Neutrophil (primary cell): ENCODE data around the gene EMILIN1.

ENCODE experiments used
- H3K27ac ChIP-seq: fragments of 200-600 bp; sonication (generic); 2 replicates; pipeline ENCODE4 v1.5.1; 2016; ENCODE audit warnings: mild to moderate bottlenecking, moderate library complexity
- H3K27me3 ChIP-seq: fragments of 200-600 bp; sonication (generic); 2 replicates; pipeline ENCODE4 v1.6.0; 2016; ENCODE audit warnings: mild to moderate bottlenecking
- H3K36me3 ChIP-seq: fragments of 200-600 bp; sonication (generic); 2 replicates; pipeline ENCODE4 v1.5.1; 2017
- H3K4me1 ChIP-seq, 2 experiments: fragments of 200-600 bp in 1 of 2; sonication (generic) in 1 of 2; 1 replicate in 1 of 2; 2 replicates in 1 of 2; pipeline versions ENCODE4 v1.5.1 to v1.6.1; 2013 to 2016; ENCODE audit warnings: low read depth in 1 of 2, low read length in 1 of 2, mild to moderate bottlenecking in 1 of 2, moderate library complexity in 1 of 2; ENCODE audit not compliant: control insufficient read depth in 1 of 2, insufficient read depth in 1 of 2
- H3K4me3 ChIP-seq, 2 experiments: fragments of 200-600 bp in 1 of 2; sonication (generic) in 1 of 2; 1 replicate in 1 of 2; 2 replicates in 1 of 2; pipeline ENCODE4 v1.5.1; 2013 to 2016; ENCODE audit warnings: low read depth in 1 of 2, low read length in 1 of 2, mild to moderate bottlenecking in 1 of 2, moderate library complexity in 1 of 2
- H3K9me3 ChIP-seq: fragments of 200-600 bp; sonication (generic); 2 replicates; pipeline ENCODE4 v1.5.1; 2016
- TF ChIP-seq, protein P1 (sequence below): fragments of 200-600 bp; sonication (generic); IDR thresholded peaks from 2 replicates; pipeline ENCODE4 v1.5.1; 2016; ENCODE audit warnings: antibody characterized with exemption

The EMILIN1 gene

DNA sequence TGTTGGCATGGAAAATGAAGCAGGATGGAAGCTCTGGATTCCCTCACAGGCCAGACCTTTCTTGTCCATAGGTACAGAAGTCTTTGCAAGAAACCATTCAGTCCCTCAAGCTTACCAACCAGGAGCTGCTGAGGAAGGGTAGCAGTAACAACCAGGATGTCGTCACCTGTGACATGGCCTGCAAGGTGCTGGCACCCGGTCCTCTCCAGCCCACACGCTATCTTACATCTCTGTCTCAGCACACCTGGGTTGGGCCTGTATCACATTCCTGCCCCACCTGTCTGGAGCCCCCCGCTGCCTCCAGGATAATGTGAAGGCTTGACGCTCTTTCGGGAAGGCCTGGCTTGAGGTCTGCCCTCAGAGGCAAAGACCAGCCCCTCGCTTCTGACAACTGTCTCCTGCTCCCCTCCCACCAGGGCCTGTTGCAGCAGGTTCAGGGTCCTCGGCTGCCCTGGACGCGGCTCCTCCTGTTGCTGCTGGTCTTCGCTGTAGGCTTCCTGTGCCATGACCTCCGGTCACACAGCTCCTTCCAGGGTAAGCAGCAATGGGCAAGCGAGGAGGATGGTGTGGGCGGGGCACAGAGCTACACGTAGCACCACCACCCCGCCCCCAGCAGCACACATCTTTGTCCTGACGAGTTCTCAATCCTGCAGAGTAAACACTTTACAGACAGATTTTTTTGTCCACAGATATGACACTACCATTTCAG, 39.6 kb upstream of the EMILIN1 start:
- Histone ChIP-seq H3K36me3 (peaks cover 86% of the 10 kb centered on the region), H3K4me1 (peaks cover 4 to 6% of the 10 kb centered on the region in 2 experiments)

GRCh38 chr2:27039426-27039825, 39.0 kb upstream of the EMILIN1 start:
- H3K27me3 ChIP-seq = no peaks in the 10 kb centered on the region
- H3K27ac ChIP-seq = no peak overlapping the region
- H3K9me3 ChIP-seq = no peaks in the 10 kb centered on the region
- H3K4me3 ChIP-seq = no peak overlapping the region
- peaks cover 86% of the 10 kb centered on the region for H3K36me3 ChIP-seq
- no peaks in the 10 kb centered on the region for H3K4me1 ChIP-seq
- TF ChIP-seq, protein P1, sequence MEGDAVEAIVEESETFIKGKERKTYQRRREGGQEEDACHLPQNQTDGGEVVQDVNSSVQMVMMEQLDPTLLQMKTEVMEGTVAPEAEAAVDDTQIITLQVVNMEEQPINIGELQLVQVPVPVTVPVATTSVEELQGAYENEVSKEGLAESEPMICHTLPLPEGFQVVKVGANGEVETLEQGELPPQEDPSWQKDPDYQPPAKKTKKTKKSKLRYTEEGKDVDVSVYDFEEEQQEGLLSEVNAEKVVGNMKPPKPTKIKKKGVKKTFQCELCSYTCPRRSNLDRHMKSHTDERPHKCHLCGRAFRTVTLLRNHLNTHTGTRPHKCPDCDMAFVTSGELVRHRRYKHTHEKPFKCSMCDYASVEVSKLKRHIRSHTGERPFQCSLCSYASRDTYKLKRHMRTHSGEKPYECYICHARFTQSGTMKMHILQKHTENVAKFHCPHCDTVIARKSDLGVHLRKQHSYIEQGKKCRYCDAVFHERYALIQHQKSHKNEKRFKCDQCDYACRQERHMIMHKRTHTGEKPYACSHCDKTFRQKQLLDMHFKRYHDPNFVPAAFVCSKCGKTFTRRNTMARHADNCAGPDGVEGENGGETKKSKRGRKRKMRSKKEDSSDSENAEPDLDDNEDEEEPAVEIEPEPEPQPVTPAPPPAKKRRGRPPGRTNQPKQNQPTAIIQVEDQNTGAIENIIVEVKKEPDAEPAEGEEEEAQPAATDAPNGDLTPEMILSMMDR = no peak

More for the DNA sequence above, 39.6 kb upstream of the EMILIN1 start:
- TF ChIP-seq, protein P1 = no peak
- Histone ChIP-seq H3K9me3 (no peaks in the 10 kb centered on the region), H3K27ac (no peak overlapping the region), H3K27me3 (no peaks in the 10 kb centered on the region), H3K4me3 (no peak overlapping the region)

GRCh38 chr2:27039871-27040270, 38.5 kb upstream of the EMILIN1 start:
- Histone ChIP-seq H3K4me1 (no peaks in the 10 kb centered on the region), H3K4me3 (no peak overlapping the region), H3K36me3 (peaks cover 85% of the 10 kb centered on the region), H3K27me3 (no peaks in the 10 kb centered on the region), H3K27ac (no peak overlapping the region), H3K9me3 (no peaks in the 10 kb centered on the region)
- TF ChIP-seq, protein P1 = no peak

- Histone ChIP-seq H3K4me3 (no peak overlapping the region), H3K36me3 (peaks cover 81% of the 10 kb centered on the region), H3K9me3 (no peaks in the 10 kb centered on the region), H3K4me1 (no peaks in the 10 kb centered on the region), H3K27me3 (no peaks in the 10 kb centered on the region), H3K27ac (no peak overlapping the region)
- TF ChIP-seq, protein P1 = no peak
Measured at GRCh38 chr2:27040282-27040681, 38.1 kb upstream of the EMILIN1 start.

DNA sequence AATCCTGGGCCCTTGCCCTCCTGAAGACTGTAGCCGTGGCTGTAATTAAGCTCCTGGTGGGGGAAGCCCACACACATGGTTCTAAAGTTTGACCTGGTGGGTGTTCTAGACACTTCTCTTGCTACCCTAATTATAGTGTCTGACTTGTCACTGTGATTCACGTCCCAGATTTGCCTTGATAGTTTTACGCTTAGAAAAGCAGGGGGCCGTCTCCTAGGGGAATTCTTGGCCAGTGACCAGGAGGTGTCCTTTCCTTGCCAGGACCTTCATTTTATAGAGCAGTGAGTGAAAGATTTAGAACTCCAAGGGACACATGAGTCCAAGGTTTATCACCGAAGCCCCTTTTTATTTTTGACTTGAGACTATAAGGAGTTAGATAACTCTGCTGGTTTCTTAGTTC, 36.7 kb upstream of the EMILIN1 start:
- TF ChIP-seq, protein P1 = no peak
- peaks cover 66% of the 10 kb centered on the region for H3K36me3 ChIP-seq
- H3K4me1 ChIP-seq = no peaks in the 10 kb centered on the region
- no peak overlapping the region for H3K27ac ChIP-seq
- H3K27me3 ChIP-seq = no peaks in the 10 kb centered on the region
- no peak overlapping the region for H3K4me3 ChIP-seq
- H3K9me3 ChIP-seq = no peaks in the 10 kb centered on the region
